Neural progenitor cell (in vitro differentiated cells): ENCODE results near the gene INMT. TPM values are rescaled to one million over a fixed set of nuclear protein-coding genes. Genes with fewer than 3 reads are reported as not detected.

Experiments
- DNase-seq: peaks from one replicate; pipeline ENCODE4 v3.0.0-alpha.2; 2016; ENCODE audit warnings: low spot score
- H2AFZ ChIP-seq: fragments of 200-600 bp; sonication (generic); replicated peaks from 2 replicates; pipeline ENCODE4 v1.6.1; 2016; ENCODE audit warnings: antibody characterized with exemption
- H3F3A ChIP-seq: fragments of 200-600 bp; sonication (generic); 2 replicates; pipeline ENCODE4 v1.6.1; 2016; ENCODE audit warnings: antibody characterized with exemption, low read depth
- H3K27ac ChIP-seq: fragments of 200-600 bp; sonication (generic); 2 replicates; pipeline ENCODE4 v1.5.1; 2016; ENCODE audit warnings: mild to moderate bottlenecking
- H3K27me3 ChIP-seq: fragments of 200-600 bp; sonication (generic); 2 replicates; pipeline ENCODE4 v1.6.1; 2016; ENCODE audit warnings: mild to moderate bottlenecking, moderate library complexity
- H3K36me3 ChIP-seq: fragments of 200-600 bp; sonication (generic); 2 replicates; pipeline ENCODE4 v1.5.1; 2016
- H3K4me1 ChIP-seq: fragments of 200-600 bp; sonication (generic); 2 replicates; pipeline ENCODE4 v1.6.1; 2016; ENCODE audit warnings: mixed run types
- H3K4me2 ChIP-seq: fragments of 200-600 bp; sonication (generic); 2 replicates; pipeline ENCODE4 v1.6.1; 2016
- H3K4me3 ChIP-seq: fragments of 200-600 bp; sonication (generic); 2 replicates; pipeline ENCODE4 v1.5.1; 2016
- H3K79me2 ChIP-seq: fragments of 200-600 bp; sonication (generic); 2 replicates; pipeline ENCODE4 v1.6.1; 2016; ENCODE audit warnings: low read depth
- H3K9ac ChIP-seq: fragments of 200-600 bp; sonication (generic); 2 replicates; pipeline ENCODE4 v1.6.1; 2016
- H3K9me3 ChIP-seq: fragments of 200-600 bp; sonication (generic); 2 replicates; pipeline ENCODE4 v1.5.1; 2016; ENCODE audit warnings: low read depth
- H4K20me1 ChIP-seq: fragments of 200-600 bp; sonication (generic); 2 replicates; pipeline ENCODE4 v1.6.1; 2016; ENCODE audit warnings: low read depth
- H3K27ac Mint-ChIP-seq: 3 replicates; pipeline ENCODE4 v1.8.0; 2021; ENCODE audit warnings: mixed read lengths
- H3K27me3 Mint-ChIP-seq: 2 replicates; pipeline ENCODE4 v1.8.0; 2022; ENCODE audit warnings: low read depth, mild to moderate bottlenecking, inconsistent platforms, moderate library complexity, mixed read lengths; ENCODE audit not compliant: insufficient read depth
- H3K36me3 Mint-ChIP-seq: 3 replicates; pipeline ENCODE4 v1.8.0; 2021; ENCODE audit warnings: mixed read lengths
- H3K4me1 Mint-ChIP-seq: 3 replicates; pipeline ENCODE4 v1.8.0; 2021; ENCODE audit warnings: mixed read lengths
- H3K4me3 Mint-ChIP-seq: 3 replicates; pipeline ENCODE4 v1.8.0; 2021; ENCODE audit warnings: mild to moderate bottlenecking, moderate library complexity, mixed read lengths
- H3K9me3 Mint-ChIP-seq: 3 replicates; pipeline ENCODE4 v1.8.0; 2020; ENCODE audit warnings: mixed read lengths
- CTCF ChIP-seq: fragments of 200-600 bp; sonication (generic); IDR thresholded peaks from 2 replicates; pipeline ENCODE4 v1.5.1; 2017; ENCODE audit warnings: antibody characterized with exemption, mild to moderate bottlenecking
- EZH2 ChIP-seq: fragments of 200-600 bp; sonication (generic); IDR thresholded peaks from 2 replicates; pipeline ENCODE4 v1.6.1; 2017; ENCODE audit warnings: antibody characterized with exemption, mild to moderate bottlenecking, moderate library complexity
- EZH2phosphoT487 ChIP-seq: fragments of 200-600 bp; sonication (generic); IDR thresholded peaks from 2 replicates; pipeline ENCODE4 v1.6.1; 2017; ENCODE audit warnings: antibody characterized with exemption
- total RNA-seq: library from RNA; depleted of rRNA; stranded (reverse); fragments of >200 nt; gene quantifications from 2 replicates; pipeline ENCODE4 v1.2.3, GENCODE V29; 2015; ENCODE audit warnings: low replicate concordance

Gene INMT
- total RNA-seq, 1 donor from 2014 or later, result 5.0 TPM

DNA sequence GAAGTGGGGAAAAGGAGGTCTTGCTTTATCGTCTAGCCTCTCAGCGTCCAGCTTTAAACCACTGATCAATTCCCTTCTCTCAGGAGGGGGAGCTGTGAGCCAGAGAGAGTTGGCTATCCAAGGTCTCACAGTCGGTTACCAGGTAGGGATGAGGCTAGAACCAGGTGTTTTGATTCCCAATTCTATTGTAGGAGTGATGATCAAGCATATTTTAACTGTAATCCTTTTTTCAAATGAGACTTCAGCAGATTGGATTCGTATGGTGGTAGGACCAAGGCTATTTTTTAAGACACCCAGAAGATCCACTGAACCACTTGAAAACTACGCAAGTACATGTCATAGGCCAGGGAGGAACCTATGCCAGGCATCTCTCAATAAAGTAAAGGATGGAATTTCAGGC, 27.6 kb downstream of the INMT start:
- Histone ChIP-seq H3K9me3 (no peaks in the 10 kb centered on the region), H4K20me1 (no peaks in the 10 kb centered on the region), H2AFZ (no peak overlapping the region), H3K4me2 (no peak overlapping the region), H3K79me2 (no peaks in the 10 kb centered on the region), H3K4me1 (no peaks in the 10 kb centered on the region), H3K27ac (no peak overlapping the region), H3K36me3 (no peaks in the 10 kb centered on the region), H3K4me3 (no peak overlapping the region), H3K9ac (no peak overlapping the region), H3F3A (no peaks in the 10 kb centered on the region), H3K27me3 (no peaks in the 10 kb centered on the region)
- no peaks in the 10 kb centered on the region for H3K4me1 Mint-ChIP-seq
- DNase-seq, result no peak
- H3K9me3 Mint-ChIP-seq, result no peaks in the 10 kb centered on the region
- TF ChIP-seq EZH2phosphoT487, result no peak
- no peak for TF ChIP-seq EZH2
- TF ChIP-seq CTCF, result no peak
- H3K27ac Mint-ChIP-seq, result no peak overlapping the region
- no peaks in the 10 kb centered on the region for H3K27me3 Mint-ChIP-seq
- H3K4me3 Mint-ChIP-seq, result no peak overlapping the region
- peaks cover 10% of the 10 kb centered on the region for H3K36me3 Mint-ChIP-seq

GRCh38 chr7:30780941-30781340, 29.0 kb downstream of the INMT start:
- no peak for DNase-seq
- Histone ChIP-seq H3K36me3 (no peaks in the 10 kb centered on the region), H3K9ac (no peak overlapping the region), H3F3A (no peaks in the 10 kb centered on the region), H3K4me3 (no peak overlapping the region), H4K20me1 (no peaks in the 10 kb centered on the region), H3K9me3 (no peaks in the 10 kb centered on the region), H3K27me3 (no peaks in the 10 kb centered on the region), H3K27ac (no peak overlapping the region), H3K4me1 (no peaks in the 10 kb centered on the region), H3K79me2 (no peaks in the 10 kb centered on the region), H2AFZ (no peak overlapping the region), H3K4me2 (no peak overlapping the region)
- peaks cover 10% of the 10 kb centered on the region for H3K36me3 Mint-ChIP-seq
- H3K27ac Mint-ChIP-seq, result no peak overlapping the region
- TF ChIP-seq EZH2, result no peak
- TF ChIP-seq EZH2phosphoT487, result no peak
- TF ChIP-seq CTCF, result no peak
- H3K4me3 Mint-ChIP-seq, result no peak overlapping the region
- H3K4me1 Mint-ChIP-seq, result no peaks in the 10 kb centered on the region
- no peaks in the 10 kb centered on the region for H3K27me3 Mint-ChIP-seq
- H3K9me3 Mint-ChIP-seq, result no peaks in the 10 kb centered on the region

- H3K27ac Mint-ChIP-seq, result no peak overlapping the region
- no peak for TF ChIP-seq EZH2phosphoT487
- no peak for TF ChIP-seq EZH2
- TF ChIP-seq CTCF, result no peak
- H3K27me3 Mint-ChIP-seq, result no peaks in the 10 kb centered on the region
- Histone ChIP-seq H3K4me2 (no peak overlapping the region), H3K4me3 (no peak overlapping the region), H3K79me2 (no peaks in the 10 kb centered on the region), H3K36me3 (no peaks in the 10 kb centered on the region), H2AFZ (no peak overlapping the region), H4K20me1 (no peaks in the 10 kb centered on the region), H3K27ac (no peak overlapping the region), H3K9ac (no peak overlapping the region), H3K4me1 (no peaks in the 10 kb centered on the region), H3K27me3 (no peaks in the 10 kb centered on the region), H3F3A (no peaks in the 10 kb centered on the region), H3K9me3 (no peaks in the 10 kb centered on the region)
- no peak for DNase-seq
- no peaks in the 10 kb centered on the region for H3K9me3 Mint-ChIP-seq
- H3K4me3 Mint-ChIP-seq, result no peak overlapping the region
- no peaks in the 10 kb centered on the region for H3K4me1 Mint-ChIP-seq
- H3K36me3 Mint-ChIP-seq, result peaks cover 18% of the 10 kb centered on the region
Measured at GRCh38 chr7:30782690-30783089, 30.8 kb downstream of the INMT start.

DNA sequence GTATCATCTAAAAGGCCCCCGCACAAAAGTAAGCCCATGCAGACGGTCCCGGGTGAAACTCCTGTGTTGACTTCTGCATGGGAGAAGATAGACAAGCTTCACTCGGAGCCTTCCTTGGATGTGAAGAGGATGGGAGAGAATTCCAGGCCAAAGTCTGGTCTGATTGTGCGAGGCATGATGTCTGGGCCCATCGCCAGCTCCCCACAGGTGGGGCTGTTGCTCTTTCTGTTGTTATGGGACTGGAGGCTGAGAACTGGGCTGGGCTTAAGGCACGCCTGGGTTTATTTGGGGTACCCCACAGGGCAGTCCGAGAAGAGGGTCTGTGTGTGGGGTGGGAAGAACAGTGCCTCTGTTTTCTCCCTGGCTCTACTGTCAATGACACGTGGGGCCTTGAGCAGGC, 33.9 kb downstream of the INMT start:
- Mint-ChIP-seq H3K27ac (no peak overlapping the region), H3K9me3 (no peaks in the 10 kb centered on the region), H3K4me1 (no peaks in the 10 kb centered on the region), H3K36me3 (peaks cover 19% of the 10 kb centered on the region), H3K4me3 (no peak overlapping the region), H3K27me3 (no peaks in the 10 kb centered on the region)
- Histone ChIP-seq H3K36me3 (no peaks in the 10 kb centered on the region), H3F3A (no peaks in the 10 kb centered on the region), H3K27ac (no peak overlapping the region), H3K4me1 (no peaks in the 10 kb centered on the region), H4K20me1 (no peaks in the 10 kb centered on the region), H3K9me3 (no peaks in the 10 kb centered on the region), H2AFZ (no peak overlapping the region), H3K9ac (no peak overlapping the region), H3K4me2 (no peak overlapping the region), H3K27me3 (no peaks in the 10 kb centered on the region), H3K79me2 (no peaks in the 10 kb centered on the region), H3K4me3 (no peak overlapping the region)
- DNase-seq, result no peak
- TF ChIP-seq EZH2phosphoT487 (no peak), CTCF (no peak), EZH2 (no peak)
